ENCODE results near the gene TOP1.

The TOP1 gene

GRCh38 chr20:41028359-41029149 is at the start of gene TOP1:
Gene TOP1, plus strand, starts transcription at chr20:41028822. Its CDS starts 246 bp downstream, at chr20:41029068.
- peak; percentile 95 to 100 (median 100) for DNase-seq

- no peak for DNase-seq
Observed at GRCh38 chr20:40979247-40979646, 49.4 kb upstream of the TOP1 start.

- no peak for DNase-seq
Observed at GRCh38 chr20:40980106-40980827, 48.4 kb upstream of the TOP1 start.

- DNase-seq = no peak
Observed at GRCh38 chr20:40980828-40981310, 47.8 kb upstream of the TOP1 start.

GRCh38 chr20:40982415-40983145 is 46.0 kb upstream of the TOP1 start:
- DNase-seq = no peak

GRCh38 chr20:40983898-40984297 is 44.7 kb upstream of the TOP1 start:
- no peak for DNase-seq

- DNase-seq = no peak
Observed at GRCh38 chr20:40984496-40984895, 44.1 kb upstream of the TOP1 start.

GRCh38 chr20:40986774-40987173 is 41.8 kb upstream of the TOP1 start:
- DNase-seq = no peak

GRCh38 chr20:40990542-40991120 is 38.0 kb upstream of the TOP1 start:
- DNase-seq = peak in 48 of 56 donors; percentile 9 to 84 (median 55)

GRCh38 chr20:40991181-40991889 is 37.3 kb upstream of the TOP1 start:
- DNase-seq = peak in 15 of 56 donors; percentile 4 to 56 (median 24)

- no peak for DNase-seq
Observed at GRCh38 chr20:40992349-40993113, 36.1 kb upstream of the TOP1 start.

- DNase-seq = no peak
Observed at GRCh38 chr20:40993794-40994540, 34.7 kb upstream of the TOP1 start.

GRCh38 chr20:40996326-40996725 is 32.3 kb upstream of the TOP1 start:
- no peak for DNase-seq

GRCh38 chr20:40997116-40997515 is 31.5 kb upstream of the TOP1 start:
- no peak for DNase-seq

- DNase-seq = no peak
Observed at GRCh38 chr20:40999841-41000240, 28.8 kb upstream of the TOP1 start.

GRCh38 chr20:41000628-41001027 is 28.0 kb upstream of the TOP1 start:
- no peak for DNase-seq

GRCh38 chr20:41001497-41001896 is 27.1 kb upstream of the TOP1 start:
- no peak for DNase-seq

GRCh38 chr20:41002842-41003142 is 25.8 kb upstream of the TOP1 start:
- DNase-seq = no peak
